Osteoblast (primary cell): ENCODE data around the gene YOD1. TPM values are rescaled to one million over a fixed set of nuclear protein-coding genes. Genes with fewer than 3 reads are reported as not detected.
A peak's percentile ranks its signal among the peaks of the same experiment; 100 is the strongest.

ENCODE experiments used
- DNase-seq: peaks from one replicate; pipeline ENCODE4 v3.0.0; 2011; ENCODE audit warnings: low spot score, mixed read lengths; ENCODE audit not compliant: insufficient read length; ENCODE audit errors: missing footprints
- H2AFZ ChIP-seq: 2 replicates; pipeline ENCODE4 v1.6.0; 2011; ENCODE audit warnings: mild to moderate bottlenecking, low read length
- H3K27ac ChIP-seq: 2 replicates; pipeline ENCODE4 v1.5.1; 2011; ENCODE audit warnings: mild to moderate bottlenecking, low read depth, low read length, moderate library complexity
- H3K27me3 ChIP-seq: 2 replicates; pipeline ENCODE4 v1.6.0; 2012; ENCODE audit warnings: mild to moderate bottlenecking, control low read depth, inconsistent platforms, low read length, moderate library complexity; ENCODE audit not compliant: insufficient read depth
- H3K36me3 ChIP-seq: 2 replicates; pipeline ENCODE4 v1.5.1; 2011; ENCODE audit warnings: mild to moderate bottlenecking, low read length, control low read depth, moderate library complexity; ENCODE audit not compliant: insufficient read depth
- H3K4me1 ChIP-seq: 2 replicates; pipeline ENCODE4 v1.5.1; 2011; ENCODE audit warnings: mild to moderate bottlenecking, low read length, control low read depth, moderate library complexity; ENCODE audit not compliant: insufficient read depth
- H3K4me2 ChIP-seq: 2 replicates; pipeline ENCODE4 v1.6.0; 2011; ENCODE audit warnings: mild to moderate bottlenecking, low read length; ENCODE audit not compliant: insufficient read depth
- H3K4me3 ChIP-seq: fragments of 200-600 bp; sonication (generic); 3 replicates; pipeline ENCODE4 v1.5.1; 2012; ENCODE audit warnings: mild to moderate bottlenecking, low read length, inconsistent platforms; ENCODE audit not compliant: insufficient read depth
- H3K79me2 ChIP-seq: 2 replicates; pipeline ENCODE4 v1.6.0; 2012; ENCODE audit warnings: mild to moderate bottlenecking, low read length, control low read depth, inconsistent platforms; ENCODE audit not compliant: insufficient read depth
- H3K9me3 ChIP-seq: 2 replicates; pipeline ENCODE4 v1.5.1; 2011; ENCODE audit warnings: low read depth, low read length, control low read depth
- H4K20me1 ChIP-seq: 2 replicates; pipeline ENCODE4 v1.6.0; 2012; ENCODE audit warnings: mild to moderate bottlenecking, low read length, control low read depth; ENCODE audit not compliant: insufficient read depth
- total RNA-seq: library from RNA; depleted of rRNA; stranded (reverse); fragments of >200 nt; gene quantifications from 2 replicates; pipeline ENCODE4 v1.2.3, GENCODE V29; 2012
- TF ChIP-seq, protein P1 (sequence below): IDR thresholded peaks from 2 replicates; pipeline ENCODE4 v1.5.1; 2011; ENCODE audit warnings: mild to moderate bottlenecking, low read depth, low read length, moderate library complexity; ENCODE audit errors: extremely low read depth

YOD1 gene
- total RNA-seq, 1 donor = 8.3 TPM

DNA sequence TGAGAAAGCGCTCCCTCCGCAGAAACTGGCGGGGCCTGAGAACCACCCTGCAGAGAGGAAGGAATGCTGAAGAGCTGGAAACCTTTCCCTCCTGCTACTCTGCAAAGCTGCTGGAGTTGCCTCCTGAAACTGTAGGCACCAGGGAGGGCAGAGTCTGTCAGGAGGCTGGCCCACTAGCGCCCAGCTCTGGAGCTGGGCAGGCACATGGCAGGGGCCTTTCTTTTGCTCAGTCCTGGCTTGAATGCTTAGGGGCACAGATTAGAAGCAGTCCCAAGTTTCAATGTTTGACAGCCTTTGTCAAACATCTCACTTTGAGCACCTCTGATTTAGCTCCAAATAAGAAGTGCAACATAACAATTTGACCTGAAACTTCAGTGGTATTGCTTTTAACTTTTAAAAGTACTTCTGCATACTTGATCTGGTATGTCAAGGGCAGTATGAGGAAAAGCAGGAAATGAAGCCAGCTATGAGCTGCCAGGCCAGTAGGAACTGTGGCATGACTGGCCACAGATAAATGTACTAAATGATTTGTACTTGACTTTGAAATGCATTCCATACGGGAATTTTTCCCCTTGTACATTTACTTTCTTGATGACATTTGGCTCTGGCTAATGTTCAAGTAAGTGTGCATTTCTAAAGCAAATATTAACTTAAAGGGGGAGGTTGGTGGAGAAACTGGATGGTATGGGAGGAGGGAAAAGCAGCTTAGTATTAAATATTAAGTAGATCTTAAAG, 25.7 kb downstream of the YOD1 start:
- Histone ChIP-seq H2AFZ (peak overlapping the region; percentile 66), H3K36me3 (no peaks in the 10 kb centered on the region), H3K4me3 (no peak overlapping the region), H4K20me1 (no peaks in the 10 kb centered on the region), H3K4me1 (peaks cover 45% of the 10 kb centered on the region), H3K27ac (peak overlapping the region; percentile 70), H3K27me3 (no peaks in the 10 kb centered on the region), H3K9me3 (no peaks in the 10 kb centered on the region), H3K79me2 (no peaks in the 10 kb centered on the region), H3K4me2 (peak overlapping the region; percentile 60)
- DNase-seq = peak; percentile 93
- TF ChIP-seq, protein P1, sequence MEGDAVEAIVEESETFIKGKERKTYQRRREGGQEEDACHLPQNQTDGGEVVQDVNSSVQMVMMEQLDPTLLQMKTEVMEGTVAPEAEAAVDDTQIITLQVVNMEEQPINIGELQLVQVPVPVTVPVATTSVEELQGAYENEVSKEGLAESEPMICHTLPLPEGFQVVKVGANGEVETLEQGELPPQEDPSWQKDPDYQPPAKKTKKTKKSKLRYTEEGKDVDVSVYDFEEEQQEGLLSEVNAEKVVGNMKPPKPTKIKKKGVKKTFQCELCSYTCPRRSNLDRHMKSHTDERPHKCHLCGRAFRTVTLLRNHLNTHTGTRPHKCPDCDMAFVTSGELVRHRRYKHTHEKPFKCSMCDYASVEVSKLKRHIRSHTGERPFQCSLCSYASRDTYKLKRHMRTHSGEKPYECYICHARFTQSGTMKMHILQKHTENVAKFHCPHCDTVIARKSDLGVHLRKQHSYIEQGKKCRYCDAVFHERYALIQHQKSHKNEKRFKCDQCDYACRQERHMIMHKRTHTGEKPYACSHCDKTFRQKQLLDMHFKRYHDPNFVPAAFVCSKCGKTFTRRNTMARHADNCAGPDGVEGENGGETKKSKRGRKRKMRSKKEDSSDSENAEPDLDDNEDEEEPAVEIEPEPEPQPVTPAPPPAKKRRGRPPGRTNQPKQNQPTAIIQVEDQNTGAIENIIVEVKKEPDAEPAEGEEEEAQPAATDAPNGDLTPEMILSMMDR = no peak

DNA sequence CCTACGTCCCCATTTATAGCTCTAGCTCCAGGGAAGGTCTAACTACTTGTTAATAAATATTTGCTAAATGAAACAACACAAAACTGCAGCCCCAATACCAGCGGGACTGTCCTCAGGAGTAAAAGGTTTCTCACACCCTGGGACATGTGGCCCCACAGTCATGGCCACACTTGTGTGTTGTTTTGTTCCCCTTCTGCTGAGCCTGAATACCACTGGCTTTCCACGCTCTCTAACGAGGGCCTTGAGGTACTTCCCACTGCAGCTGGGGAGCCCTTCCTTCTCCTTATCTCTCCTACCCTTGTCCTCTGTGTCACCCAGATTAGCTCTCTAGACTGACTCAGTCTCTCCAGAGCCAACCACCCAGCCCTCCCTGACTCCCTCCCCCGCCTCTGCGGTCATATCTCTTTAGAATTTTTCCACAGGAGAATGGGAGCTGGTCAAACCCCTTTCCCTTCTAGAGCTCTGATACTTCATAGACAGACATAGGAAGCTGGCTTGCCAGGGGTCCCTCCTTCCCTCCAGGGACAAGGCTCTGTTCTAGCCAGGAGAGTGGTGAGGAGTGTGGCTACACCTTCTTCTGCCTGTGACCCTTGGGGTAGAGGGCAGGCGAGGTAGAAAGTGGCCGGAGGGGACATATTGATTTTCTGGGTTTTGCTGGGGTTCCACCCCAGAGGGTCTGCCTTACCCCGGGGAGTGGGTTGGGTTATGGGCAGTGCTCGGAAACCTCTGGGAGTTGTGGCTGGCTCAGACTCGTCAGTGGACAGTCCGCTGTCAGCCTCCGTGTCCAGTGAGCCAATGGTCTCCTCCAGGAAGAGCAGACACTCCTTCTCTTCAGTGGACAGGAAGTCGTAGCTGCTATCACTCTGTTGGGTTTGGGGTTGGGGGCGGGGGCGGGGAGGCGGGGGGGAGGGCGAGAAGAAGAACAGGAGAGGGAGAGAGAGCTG, 26.5 kb downstream of the YOD1 start:
- TF ChIP-seq, protein P1 = no peak
- H4K20me1 ChIP-seq = no peaks in the 10 kb centered on the region
- peak overlapping the region; percentile 70 for H3K27ac ChIP-seq
- H2AFZ ChIP-seq = peak overlapping the region; percentile 44
- no peak overlapping the region for H3K4me3 ChIP-seq
- DNase-seq = peak; percentile 76
- H3K27me3 ChIP-seq = no peaks in the 10 kb centered on the region
- no peaks in the 10 kb centered on the region for H3K9me3 ChIP-seq
- H3K4me2 ChIP-seq = no peak overlapping the region
- no peaks in the 10 kb centered on the region for H3K36me3 ChIP-seq
- H3K4me1 ChIP-seq = peaks cover 49% of the 10 kb centered on the region
- H3K79me2 ChIP-seq = no peaks in the 10 kb centered on the region

DNA sequence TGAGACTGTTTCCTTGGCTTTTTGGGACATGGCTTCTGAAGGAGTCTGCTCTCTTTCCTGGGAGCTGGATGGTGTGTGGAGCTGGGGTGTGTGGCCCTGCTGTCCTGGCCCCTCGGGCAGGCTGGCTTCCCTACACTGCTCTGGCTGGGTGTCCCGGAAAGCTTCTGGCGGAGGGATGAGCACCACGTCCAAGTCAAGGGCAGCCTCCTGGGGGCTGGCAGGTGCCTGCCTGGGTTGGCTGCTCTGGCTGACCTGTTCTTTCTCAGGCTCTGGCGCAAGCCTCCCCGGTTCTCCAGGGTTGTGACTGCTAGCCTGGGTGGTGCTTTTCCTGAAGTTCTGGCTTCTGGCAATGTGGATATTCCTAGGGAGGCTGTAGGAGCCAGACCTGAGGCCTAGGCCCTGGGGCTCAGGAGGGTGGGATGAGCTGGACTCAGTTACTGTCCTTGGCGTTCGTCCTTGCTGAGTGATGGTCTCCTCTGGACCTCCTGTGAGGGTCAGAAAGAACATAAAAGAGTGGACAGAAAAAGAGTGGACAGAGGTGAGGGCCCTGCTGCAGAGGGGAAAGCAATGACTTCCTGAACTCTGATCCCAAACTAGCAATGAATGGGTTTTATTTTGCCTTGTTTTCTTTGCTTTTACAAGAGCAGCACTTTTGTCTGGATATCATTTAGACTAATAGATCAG, 27.9 kb downstream of the YOD1 start:
- no peaks in the 10 kb centered on the region for H3K9me3 ChIP-seq
- H3K27me3 ChIP-seq = no peaks in the 10 kb centered on the region
- peak; percentile 13 for DNase-seq
- TF ChIP-seq, protein P1 = no peak
- H3K4me1 ChIP-seq = peaks cover 52% of the 10 kb centered on the region
- no peaks in the 10 kb centered on the region for H3K79me2 ChIP-seq
- H3K4me2 ChIP-seq = no peak overlapping the region
- H3K4me3 ChIP-seq = no peak overlapping the region
- H3K27ac ChIP-seq = no peak overlapping the region
- H3K36me3 ChIP-seq = no peaks in the 10 kb centered on the region
- no peak overlapping the region for H2AFZ ChIP-seq
- no peaks in the 10 kb centered on the region for H4K20me1 ChIP-seq
